Measurements from ENCODE around the gene IFT52. TPM values are rescaled to one million over a fixed set of nuclear protein-coding genes. Genes with fewer than 3 reads are reported as not detected.

Gene IFT52, protein sequence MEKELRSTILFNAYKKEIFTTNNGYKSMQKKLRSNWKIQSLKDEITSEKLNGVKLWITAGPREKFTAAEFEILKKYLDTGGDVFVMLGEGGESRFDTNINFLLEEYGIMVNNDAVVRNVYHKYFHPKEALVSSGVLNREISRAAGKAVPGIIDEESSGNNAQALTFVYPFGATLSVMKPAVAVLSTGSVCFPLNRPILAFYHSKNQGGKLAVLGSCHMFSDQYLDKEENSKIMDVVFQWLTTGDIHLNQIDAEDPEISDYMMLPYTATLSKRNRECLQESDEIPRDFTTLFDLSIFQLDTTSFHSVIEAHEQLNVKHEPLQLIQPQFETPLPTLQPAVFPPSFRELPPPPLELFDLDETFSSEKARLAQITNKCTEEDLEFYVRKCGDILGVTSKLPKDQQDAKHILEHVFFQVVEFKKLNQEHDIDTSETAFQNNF
- total RNA-seq = 17.7 and 19.0 TPM in 2 replicates

GRCh38 chr20:43590392-43591303 lies at the start of gene IFT52:
Gene IFT52, plus strand, starts transcription at chr20:43590937. Its CDS starts 3,762 bp downstream, at chr20:43594699.
- peak within 1 kb of the TSS; percentile 93 for H3K27ac Mint-ChIP-seq
- intact Hi-C loops (cut with micrococcal nuclease) = loop anchor here (1.0 to 5.0 kb wide), 3 partner anchors 76 to 722 kb away; partner anchors contain the start of genes FITM2 and SRSF6
- DNase-seq (ENCODE audit: low spot score) = peak; percentile 85

DNA sequence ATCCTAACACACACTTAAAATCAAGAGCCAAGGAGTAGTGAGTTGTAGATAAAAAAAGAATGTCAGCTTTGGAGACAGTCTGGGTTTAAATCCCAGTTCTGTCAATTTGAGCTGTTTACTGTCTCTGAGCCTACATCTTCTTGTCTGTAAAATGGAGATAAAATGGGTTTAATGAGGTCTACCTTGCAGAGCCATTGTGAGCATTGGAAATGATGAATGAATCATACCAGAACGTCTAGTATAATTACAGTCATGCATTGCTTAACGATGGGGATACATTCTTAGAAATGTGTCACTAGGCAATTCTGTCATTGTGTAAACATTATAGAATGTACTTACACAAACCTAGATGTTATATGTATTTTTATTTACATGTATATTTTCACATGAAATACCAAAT lies 49.5 kb upstream of the IFT52 start:
- no peak for DNase-seq (ENCODE audit: low spot score)
- Mint-ChIP-seq H3K36me3 (ENCODE audit: low read depth) (no peaks in the 10 kb centered on the region), H3K27me3 (ENCODE audit: low read depth) (no peaks in the 10 kb centered on the region), H3K9me3 (no peaks in the 10 kb centered on the region), H3K4me3 (ENCODE audit: low read depth) (no peak overlapping the region), H3K4me1 (ENCODE audit: low read depth) (peaks cover 2% of the 10 kb centered on the region), H3K27ac (no peak overlapping the region)
- intact Hi-C loops (cut with micrococcal nuclease) = no loop called here

More at GRCh38 chr20:43590392-43591303, at the start of gene IFT52:
- Mint-ChIP-seq H3K4me3 (ENCODE audit: low read depth) (peak within 1 kb of the TSS; percentile 87), H3K27me3 (ENCODE audit: low read depth) (peaks cover under 1% of the 10 kb centered on the region), H3K36me3 (ENCODE audit: low read depth) (peaks cover 9% of the 10 kb centered on the region), H3K9me3 (no peaks in the 10 kb centered on the region), H3K4me1 (ENCODE audit: low read depth) (peaks cover 12% of the 10 kb centered on the region)

DNA sequence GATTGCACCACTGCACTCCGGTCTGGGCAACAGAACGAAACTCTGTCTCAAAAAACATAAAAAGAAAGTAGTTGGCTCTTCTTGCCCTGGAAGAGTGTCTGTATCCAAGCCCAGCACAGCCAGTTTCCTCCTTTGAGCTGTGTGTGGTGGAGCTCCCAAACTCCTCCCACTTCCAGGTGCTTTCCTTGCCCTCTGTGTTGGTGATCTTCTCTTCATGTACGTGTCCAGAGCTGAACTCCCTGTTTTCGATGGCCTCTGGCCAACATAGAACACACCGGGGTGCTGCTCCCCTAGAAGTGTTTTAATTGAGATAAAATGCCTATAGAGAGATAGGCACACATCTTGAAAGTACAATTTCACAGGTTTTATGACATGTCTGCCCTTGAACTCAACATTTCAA lies 48.6 kb upstream of the IFT52 start:
- H3K27me3 Mint-ChIP-seq (ENCODE audit: low read depth) = no peaks in the 10 kb centered on the region
- H3K4me3 Mint-ChIP-seq (ENCODE audit: low read depth) = no peak overlapping the region
- H3K36me3 Mint-ChIP-seq (ENCODE audit: low read depth) = peaks cover 4% of the 10 kb centered on the region
- DNase-seq (ENCODE audit: low spot score) = no peak
- no peak overlapping the region for H3K27ac Mint-ChIP-seq
- peaks cover 2% of the 10 kb centered on the region for H3K4me1 Mint-ChIP-seq (ENCODE audit: low read depth)
- H3K9me3 Mint-ChIP-seq = no peaks in the 10 kb centered on the region
- intact Hi-C loops (cut with micrococcal nuclease) = no loop called here

GRCh38 chr20:43542674-43543073 lies 48.1 kb upstream of the IFT52 start:
- Mint-ChIP-seq H3K4me1 (ENCODE audit: low read depth) (peaks cover 2% of the 10 kb centered on the region), H3K27ac (no peak overlapping the region), H3K9me3 (peaks cover 4% of the 10 kb centered on the region), H3K4me3 (ENCODE audit: low read depth) (no peak overlapping the region), H3K27me3 (ENCODE audit: low read depth) (no peaks in the 10 kb centered on the region), H3K36me3 (ENCODE audit: low read depth) (peaks cover 7% of the 10 kb centered on the region)
- intact Hi-C loops (cut with micrococcal nuclease) = no loop called here
- DNase-seq (ENCODE audit: low spot score) = no peak

GRCh38 chr20:43543138-43543537 lies 47.6 kb upstream of the IFT52 start:
- Mint-ChIP-seq H3K9me3 (peaks cover 4% of the 10 kb centered on the region), H3K27me3 (ENCODE audit: low read depth) (no peaks in the 10 kb centered on the region), H3K4me3 (ENCODE audit: low read depth) (no peak overlapping the region), H3K27ac (no peak overlapping the region), H3K4me1 (ENCODE audit: low read depth) (no peaks in the 10 kb centered on the region), H3K36me3 (ENCODE audit: low read depth) (peaks cover 7% of the 10 kb centered on the region)
- intact Hi-C loops (cut with micrococcal nuclease) = no loop called here
- no peak for DNase-seq (ENCODE audit: low spot score)

DNA sequence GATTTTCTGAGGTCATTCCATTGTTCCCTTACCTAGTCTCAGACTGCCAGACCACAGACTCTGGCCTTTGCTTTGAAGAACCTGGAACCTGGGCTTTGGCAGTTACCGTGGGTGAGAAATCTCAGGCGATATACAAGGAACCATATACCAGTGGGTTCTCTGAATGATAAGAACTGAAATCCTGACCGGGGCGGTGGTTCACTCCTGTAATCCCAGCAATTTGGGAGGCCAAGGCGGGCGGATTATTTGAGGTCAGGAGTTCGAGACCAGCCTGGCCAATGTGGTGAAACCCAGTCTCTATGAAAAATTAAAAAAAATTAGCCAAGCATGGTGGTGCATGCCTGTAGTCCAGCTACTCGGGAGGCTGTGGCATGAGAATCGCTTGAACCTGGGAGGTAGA lies 46.2 kb upstream of the IFT52 start:
- H3K9me3 Mint-ChIP-seq = peaks cover 4% of the 10 kb centered on the region
- no peak overlapping the region for H3K4me3 Mint-ChIP-seq (ENCODE audit: low read depth)
- H3K4me1 Mint-ChIP-seq (ENCODE audit: low read depth) = no peaks in the 10 kb centered on the region
- no peak for DNase-seq (ENCODE audit: low spot score)
- H3K27me3 Mint-ChIP-seq (ENCODE audit: low read depth) = no peaks in the 10 kb centered on the region
- intact Hi-C loops (cut with micrococcal nuclease) = no loop called here
- peaks cover 7% of the 10 kb centered on the region for H3K36me3 Mint-ChIP-seq (ENCODE audit: low read depth)
- H3K27ac Mint-ChIP-seq = no peak overlapping the region

DNA sequence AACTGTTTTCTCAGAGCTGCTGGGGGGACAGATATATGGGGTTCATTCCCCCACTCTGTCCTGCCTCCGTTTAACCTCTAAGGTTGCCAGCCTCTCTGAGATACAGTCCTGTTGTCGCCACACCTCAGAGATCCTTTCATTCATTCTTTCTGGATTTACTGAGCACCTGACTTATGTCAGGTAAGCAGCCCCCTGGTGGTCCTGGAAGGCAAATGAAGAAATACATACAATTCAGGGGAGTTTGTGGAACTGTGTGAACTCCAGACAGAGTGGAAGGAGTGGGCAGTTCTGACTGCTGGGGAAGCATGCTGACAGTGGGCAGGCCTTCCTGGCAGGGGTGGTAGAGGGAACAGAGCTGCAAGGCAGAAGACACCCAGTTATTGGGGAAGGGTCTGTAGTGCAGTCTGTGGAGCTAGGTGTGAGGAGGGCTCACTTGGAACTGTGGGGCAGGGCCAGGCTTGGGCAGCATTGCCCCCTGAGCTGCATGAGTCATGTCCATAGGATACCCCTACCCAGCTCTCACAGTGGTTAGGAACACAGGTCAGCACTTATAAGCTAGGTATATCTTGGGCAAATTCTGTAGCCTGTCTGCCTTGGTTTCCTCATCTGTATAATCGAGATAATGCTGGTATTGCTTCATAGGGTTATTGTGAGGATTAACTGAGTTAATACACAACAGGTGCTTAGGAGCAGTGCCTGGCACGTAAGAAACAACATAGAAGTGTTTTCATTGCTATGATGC lies 44.7 kb upstream of the IFT52 start:
- H3K36me3 Mint-ChIP-seq (ENCODE audit: low read depth) = peaks cover 7% of the 10 kb centered on the region
- no peaks in the 10 kb centered on the region for H3K4me1 Mint-ChIP-seq (ENCODE audit: low read depth)
- DNase-seq (ENCODE audit: low spot score) = no peak
- no peaks in the 10 kb centered on the region for H3K27me3 Mint-ChIP-seq (ENCODE audit: low read depth)
- intact Hi-C loops (cut with micrococcal nuclease) = no loop called here
- no peak overlapping the region for H3K27ac Mint-ChIP-seq
- H3K4me3 Mint-ChIP-seq (ENCODE audit: low read depth) = no peak overlapping the region
- peaks cover 4% of the 10 kb centered on the region for H3K9me3 Mint-ChIP-seq

- H3K4me1 Mint-ChIP-seq (ENCODE audit: low read depth) = no peaks in the 10 kb centered on the region
- H3K9me3 Mint-ChIP-seq = peaks cover 4% of the 10 kb centered on the region
- intact Hi-C loops (cut with micrococcal nuclease) = no loop called here
- H3K36me3 Mint-ChIP-seq (ENCODE audit: low read depth) = peaks cover 7% of the 10 kb centered on the region
- DNase-seq (ENCODE audit: low spot score) = no peak
- no peak overlapping the region for H3K27ac Mint-ChIP-seq
- no peaks in the 10 kb centered on the region for H3K27me3 Mint-ChIP-seq (ENCODE audit: low read depth)
- no peak overlapping the region for H3K4me3 Mint-ChIP-seq (ENCODE audit: low read depth)
Measured at GRCh38 chr20:43548273-43548880, 42.4 kb upstream of the IFT52 start.

- Mint-ChIP-seq H3K9me3 (peaks cover 4% of the 10 kb centered on the region), H3K4me1 (ENCODE audit: low read depth) (no peaks in the 10 kb centered on the region), H3K4me3 (ENCODE audit: low read depth) (no peak overlapping the region), H3K27ac (no peak overlapping the region), H3K27me3 (ENCODE audit: low read depth) (no peaks in the 10 kb centered on the region), H3K36me3 (ENCODE audit: low read depth) (peaks cover 7% of the 10 kb centered on the region)
- intact Hi-C loops (cut with micrococcal nuclease) = no loop called here
- DNase-seq (ENCODE audit: low spot score) = no peak
Measured at GRCh38 chr20:43549416-43550065, 41.2 kb upstream of the IFT52 start.

GRCh38 chr20:43550456-43550855 lies 40.3 kb upstream of the IFT52 start:
- Mint-ChIP-seq H3K4me3 (ENCODE audit: low read depth) (no peak overlapping the region), H3K27me3 (ENCODE audit: low read depth) (peaks cover 1% of the 10 kb centered on the region), H3K27ac (no peak overlapping the region), H3K36me3 (ENCODE audit: low read depth) (peaks cover 7% of the 10 kb centered on the region), H3K4me1 (ENCODE audit: low read depth) (no peaks in the 10 kb centered on the region), H3K9me3 (peaks cover 4% of the 10 kb centered on the region)
- intact Hi-C loops (cut with micrococcal nuclease) = no loop called here
- no peak for DNase-seq (ENCODE audit: low spot score)

DNA sequence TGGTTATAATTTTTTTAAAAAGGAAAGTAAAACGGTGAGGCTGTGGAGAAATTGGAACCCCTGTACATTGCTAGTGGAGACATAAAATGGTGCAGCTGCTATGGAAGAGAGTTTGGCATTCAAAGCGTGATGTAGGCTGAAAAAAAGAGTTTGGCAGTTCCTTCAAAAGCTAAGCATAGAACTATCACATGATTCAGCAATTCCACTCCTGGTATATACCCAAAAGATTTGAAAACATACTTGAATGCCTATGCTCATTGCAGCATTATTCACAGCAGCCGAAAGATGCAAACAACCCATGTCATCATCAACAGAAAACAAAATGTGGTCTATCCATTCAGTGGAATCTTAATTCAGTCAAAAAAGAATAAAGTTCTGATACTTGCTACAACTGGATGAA lies 36.4 kb upstream of the IFT52 start:
- peaks cover 3% of the 10 kb centered on the region for H3K27me3 Mint-ChIP-seq (ENCODE audit: low read depth)
- H3K4me1 Mint-ChIP-seq (ENCODE audit: low read depth) = no peaks in the 10 kb centered on the region
- intact Hi-C loops (cut with micrococcal nuclease) = no loop called here
- H3K9me3 Mint-ChIP-seq = no peaks in the 10 kb centered on the region
- no peak overlapping the region for H3K4me3 Mint-ChIP-seq (ENCODE audit: low read depth)
- H3K27ac Mint-ChIP-seq = no peak overlapping the region
- no peak for DNase-seq (ENCODE audit: low spot score)
- H3K36me3 Mint-ChIP-seq (ENCODE audit: low read depth) = no peaks in the 10 kb centered on the region
